Stimulated activated CD8-positive, alpha-beta memory T cell treated with anti-CD3 and anti-CD28 coated beads, Interleukin-15, amount 100 ng/mL, for 24 hours (primary cell): ENCODE data around the gene SDS.

ENCODE experiments used
- DNase-seq: peaks from one replicate; pipeline ENCODE4 v3.0.0-alpha.2; 2020; ENCODE audit warnings: low read depth

The SDS gene

GRCh38 chr12:113425960-113426453 lies 22.3 kb upstream of the SDS start:
- DNase-seq = no peak

- DNase-seq = peak; percentile 32
Observed at GRCh38 chr12:113424915-113425823, 21.5 kb upstream of the SDS start.

GRCh38 chr12:113424456-113424855 lies 20.8 kb upstream of the SDS start:
- DNase-seq = no peak

GRCh38 chr12:113422886-113423669 lies 19.4 kb upstream of the SDS start:
- no peak for DNase-seq

GRCh38 chr12:113422030-113422885 lies 18.6 kb upstream of the SDS start, which contains the start of gene SDSL:
Gene SDSL, plus strand, starts transcription at chr12:113422380. Its CDS starts 5,603 bp downstream, at chr12:113427983.
- no peak for DNase-seq

GRCh38 chr12:113420996-113421595 lies 17.4 kb upstream of the SDS start:
- no peak for DNase-seq

GRCh38 chr12:113418213-113418879 lies 14.7 kb upstream of the SDS start:
- no peak for DNase-seq

GRCh38 chr12:113416091-113416754 lies 12.5 kb upstream of the SDS start:
- DNase-seq = no peak

GRCh38 chr12:113414519-113415038 lies 10.9 kb upstream of the SDS start:
- DNase-seq = no peak

GRCh38 chr12:113413488-113413939 lies 9.8 kb upstream of the SDS start:
- DNase-seq = no peak

GRCh38 chr12:113409462-113410124 lies 5.9 kb upstream of the SDS start:
- DNase-seq = no peak

- DNase-seq = no peak
Observed at GRCh38 chr12:113408756-113409298, 5.1 kb upstream of the SDS start.

GRCh38 chr12:113407931-113408600 lies 4.4 kb upstream of the SDS start:
- no peak for DNase-seq

GRCh38 chr12:113405694-113406093 lies 2.0 kb upstream of the SDS start:
- DNase-seq = no peak

- DNase-seq = no peak
Observed at GRCh38 chr12:113402586-113403260, 964 bp downstream of the SDS start.

GRCh38 chr12:113401066-113402000 lies 2.4 kb downstream of the SDS start:
- DNase-seq = no peak

- no peak for DNase-seq
Observed at GRCh38 chr12:113400362-113400761, 3.3 kb downstream of the SDS start.
